ENCODE data around the gene HLA-DMB.

DNA sequence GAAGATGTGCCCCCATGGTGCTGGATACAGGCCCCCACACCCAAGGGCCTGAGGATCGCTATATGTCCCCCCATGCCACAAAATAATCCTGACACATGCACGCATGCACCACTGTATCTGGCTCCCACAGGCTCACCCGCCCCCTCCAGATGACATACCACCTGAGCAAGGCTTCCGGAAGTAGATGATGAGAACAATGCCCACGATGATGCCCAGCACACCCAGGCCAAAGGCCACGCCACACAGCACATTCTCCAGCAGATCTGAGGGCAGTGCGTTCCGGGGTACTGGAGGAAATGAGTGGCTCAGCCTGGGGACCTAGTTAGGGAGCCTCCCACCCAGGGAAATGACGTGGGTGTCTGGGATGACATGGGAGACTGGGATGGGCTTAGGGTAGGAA lies 8.3 kb upstream of the HLA-DMB start:
- TF ChIP-seq, protein P1, sequence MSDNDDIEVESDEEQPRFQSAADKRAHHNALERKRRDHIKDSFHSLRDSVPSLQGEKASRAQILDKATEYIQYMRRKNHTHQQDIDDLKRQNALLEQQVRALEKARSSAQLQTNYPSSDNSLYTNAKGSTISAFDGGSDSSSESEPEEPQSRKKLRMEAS (IDR thresholded peaks at IDR 0.05): no peak
- TF ChIP-seq EP300 (IDR thresholded peaks at IDR 0.05; ENCODE audit: borderline replicate concordance) (no peak), CREB1 (IDR thresholded peaks at IDR 0.05; ENCODE audit: low read depth) (no peak), TEAD4 (IDR thresholded peaks at IDR 0.05) (no peak)
